Measurements from ENCODE around the gene WNT7A. TPM values are rescaled to one million over a fixed set of nuclear protein-coding genes. Genes with fewer than 3 reads are reported as not detected.
A peak's percentile ranks its signal among the peaks of the same experiment; 100 is the strongest.

Gene WNT7A
- total and polyA plus RNA-seq, 4 donors = not detected

DNA sequence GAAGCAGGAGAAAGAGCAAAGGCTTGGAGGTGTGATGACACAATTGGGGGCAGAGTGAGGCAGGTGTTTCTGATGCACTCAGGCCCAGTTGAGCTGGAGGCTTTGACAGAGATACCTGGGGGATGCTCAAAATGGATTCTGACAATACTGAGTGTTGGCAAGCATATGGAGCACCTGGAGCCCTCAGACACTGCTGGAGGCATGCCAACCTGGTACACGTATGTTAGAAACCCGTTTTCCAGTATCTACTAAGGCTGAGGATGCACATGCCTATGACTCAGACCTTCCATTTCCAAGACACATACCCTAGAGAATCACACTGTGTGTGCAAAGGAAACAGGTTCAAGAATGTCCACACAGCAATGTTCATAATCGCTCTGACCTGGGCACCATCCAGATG lies 58.7 kb downstream of the WNT7A start (continued):
- TF ChIP-seq HNF4A (conservative IDR thresholded peaks at IDR 0.05) (no peak), TAF1 (conservative IDR thresholded peaks at IDR 0.05) (no peak), FOXA1 (IDR thresholded peaks at IDR 0.05) (no peak)

DNA sequence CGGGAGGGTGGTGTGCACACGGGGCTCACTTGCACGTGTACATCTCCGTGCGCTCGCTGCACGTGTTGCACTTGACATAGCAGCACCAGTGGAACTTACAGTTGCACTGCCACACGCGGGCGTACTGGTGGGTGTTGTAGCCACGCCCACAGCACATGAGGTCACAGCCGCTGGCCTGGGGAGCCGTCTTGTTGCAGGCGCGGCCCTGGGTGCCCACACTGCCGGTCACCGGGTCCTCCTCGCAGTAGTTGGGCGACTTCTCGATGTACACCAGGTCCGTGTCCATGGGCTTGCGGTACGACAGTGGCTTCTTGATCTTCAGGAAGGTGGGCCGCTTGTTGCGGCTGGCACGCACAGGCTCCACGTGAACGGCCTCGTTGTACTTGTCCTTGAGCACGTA lies 61.0 kb downstream of the WNT7A start:
- no peak overlapping the region for H3K4me3 ChIP-seq (ENCODE audit: low read depth in 1 of 3, low read length in 3 of 3)
- H3K4me1 ChIP-seq (ENCODE audit: control insufficient read depth in 4 of 4, insufficient read depth in 4 of 4, low read length in 3 of 4) = no peaks in the 10 kb centered on the region
- DNase-seq (ENCODE audit: low spot score) = no peak
- H3K27ac ChIP-seq (ENCODE audit: low read depth in 1 of 2, low read length in 2 of 2) = no peak overlapping the region
- 77% methylated on average over 30 of the region's 30 CpGs for WGBS
- H3K9ac ChIP-seq (ENCODE audit: low read depth in 1 of 2, low read length in 2 of 2) = no peak overlapping the region
- peaks cover 32 to 45% (median 41%) of the 10 kb centered on the region in 4 donors for H3K9me3 ChIP-seq (ENCODE audit: control insufficient read depth in 4 of 4, low read length in 3 of 4)
- no peaks in the 10 kb centered on the region for H3K36me3 ChIP-seq (ENCODE audit: control insufficient read depth in 4 of 4, insufficient read depth in 3 of 4, low read depth in 1 of 4, low read length in 3 of 4)
- TF ChIP-seq HNF4A (conservative IDR thresholded peaks at IDR 0.05) (no peak), EGR1 (IDR thresholded peaks at IDR 0.05; ENCODE audit: low read depth in 2 of 2) (no peak), RAD21 (IDR thresholded peaks at IDR 0.05) (no peak)
- TF ChIP-seq, protein P1, sequence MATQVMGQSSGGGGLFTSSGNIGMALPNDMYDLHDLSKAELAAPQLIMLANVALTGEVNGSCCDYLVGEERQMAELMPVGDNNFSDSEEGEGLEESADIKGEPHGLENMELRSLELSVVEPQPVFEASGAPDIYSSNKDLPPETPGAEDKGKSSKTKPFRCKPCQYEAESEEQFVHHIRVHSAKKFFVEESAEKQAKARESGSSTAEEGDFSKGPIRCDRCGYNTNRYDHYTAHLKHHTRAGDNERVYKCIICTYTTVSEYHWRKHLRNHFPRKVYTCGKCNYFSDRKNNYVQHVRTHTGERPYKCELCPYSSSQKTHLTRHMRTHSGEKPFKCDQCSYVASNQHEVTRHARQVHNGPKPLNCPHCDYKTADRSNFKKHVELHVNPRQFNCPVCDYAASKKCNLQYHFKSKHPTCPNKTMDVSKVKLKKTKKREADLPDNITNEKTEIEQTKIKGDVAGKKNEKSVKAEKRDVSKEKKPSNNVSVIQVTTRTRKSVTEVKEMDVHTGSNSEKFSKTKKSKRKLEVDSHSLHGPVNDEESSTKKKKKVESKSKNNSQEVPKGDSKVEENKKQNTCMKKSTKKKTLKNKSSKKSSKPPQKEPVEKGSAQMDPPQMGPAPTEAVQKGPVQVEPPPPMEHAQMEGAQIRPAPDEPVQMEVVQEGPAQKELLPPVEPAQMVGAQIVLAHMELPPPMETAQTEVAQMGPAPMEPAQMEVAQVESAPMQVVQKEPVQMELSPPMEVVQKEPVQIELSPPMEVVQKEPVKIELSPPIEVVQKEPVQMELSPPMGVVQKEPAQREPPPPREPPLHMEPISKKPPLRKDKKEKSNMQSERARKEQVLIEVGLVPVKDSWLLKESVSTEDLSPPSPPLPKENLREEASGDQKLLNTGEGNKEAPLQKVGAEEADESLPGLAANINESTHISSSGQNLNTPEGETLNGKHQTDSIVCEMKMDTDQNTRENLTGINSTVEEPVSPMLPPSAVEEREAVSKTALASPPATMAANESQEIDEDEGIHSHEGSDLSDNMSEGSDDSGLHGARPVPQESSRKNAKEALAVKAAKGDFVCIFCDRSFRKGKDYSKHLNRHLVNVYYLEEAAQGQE (IDR thresholded peaks at IDR 0.05) = no peak
- TF ChIP-seq, protein P2, sequence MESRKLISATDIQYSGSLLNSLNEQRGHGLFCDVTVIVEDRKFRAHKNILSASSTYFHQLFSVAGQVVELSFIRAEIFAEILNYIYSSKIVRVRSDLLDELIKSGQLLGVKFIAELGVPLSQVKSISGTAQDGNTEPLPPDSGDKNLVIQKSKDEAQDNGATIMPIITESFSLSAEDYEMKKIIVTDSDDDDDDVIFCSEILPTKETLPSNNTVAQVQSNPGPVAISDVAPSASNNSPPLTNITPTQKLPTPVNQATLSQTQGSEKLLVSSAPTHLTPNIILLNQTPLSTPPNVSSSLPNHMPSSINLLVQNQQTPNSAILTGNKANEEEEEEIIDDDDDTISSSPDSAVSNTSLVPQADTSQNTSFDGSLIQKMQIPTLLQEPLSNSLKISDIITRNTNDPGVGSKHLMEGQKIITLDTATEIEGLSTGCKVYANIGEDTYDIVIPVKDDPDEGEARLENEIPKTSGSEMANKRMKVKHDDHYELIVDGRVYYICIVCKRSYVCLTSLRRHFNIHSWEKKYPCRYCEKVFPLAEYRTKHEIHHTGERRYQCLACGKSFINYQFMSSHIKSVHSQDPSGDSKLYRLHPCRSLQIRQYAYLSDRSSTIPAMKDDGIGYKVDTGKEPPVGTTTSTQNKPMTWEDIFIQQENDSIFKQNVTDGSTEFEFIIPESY (IDR thresholded peaks at IDR 0.05) = no peak
- peaks cover 0 to 3% (median 0%) of the 10 kb centered on the region in 4 donors for H3K27me3 ChIP-seq (ENCODE audit: control insufficient read depth in 4 of 4, insufficient read depth in 4 of 4, low read length in 3 of 4)

DNA sequence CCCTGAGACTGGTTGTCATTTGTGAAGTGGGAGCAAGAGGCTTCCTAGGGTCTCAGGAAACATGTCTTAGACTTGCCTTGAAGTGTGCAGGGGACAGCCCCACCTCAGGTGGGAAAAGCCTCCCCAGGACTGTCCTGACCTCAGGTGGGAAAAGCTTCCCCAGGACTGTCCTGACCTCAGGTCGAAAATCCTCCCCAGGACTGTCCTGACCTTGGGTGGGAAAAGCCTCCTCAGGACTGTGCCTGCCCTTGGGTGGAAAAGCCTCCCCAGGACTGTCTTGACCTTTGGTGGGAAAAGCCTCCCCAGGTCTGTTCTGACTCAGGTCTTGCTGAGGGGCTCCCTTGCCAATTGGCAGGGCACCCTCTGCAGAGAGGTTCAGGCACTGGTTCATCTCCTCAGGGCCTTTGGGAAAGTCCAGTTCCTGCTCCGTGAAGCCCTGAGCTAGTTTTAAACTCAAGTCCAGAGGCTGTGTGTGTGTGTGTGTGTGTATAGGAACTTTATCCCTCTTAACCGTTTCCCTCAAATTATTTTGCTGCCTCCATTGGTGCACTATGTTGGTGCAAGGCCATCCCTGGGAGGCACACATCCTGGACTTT lies 64.7 kb downstream of the WNT7A start:
- H3K4me1 ChIP-seq (ENCODE audit: control insufficient read depth in 4 of 4, insufficient read depth in 4 of 4, low read length in 3 of 4) = no peaks in the 10 kb centered on the region
- no peak overlapping the region for H3K9ac ChIP-seq (ENCODE audit: low read depth in 1 of 2, low read length in 2 of 2)
- H3K9me3 ChIP-seq (ENCODE audit: control insufficient read depth in 4 of 4, low read length in 3 of 4) = peaks cover 38 to 48% (median 43%) of the 10 kb centered on the region in 4 donors
- TF ChIP-seq, protein P2 (IDR thresholded peaks at IDR 0.05) = no peak
- no peak for TF ChIP-seq NR2F2 (IDR thresholded peaks at IDR 0.05)
- TF ChIP-seq EGR1 (IDR thresholded peaks at IDR 0.05; ENCODE audit: low read depth in 2 of 2) = no peak
- TF ChIP-seq SP1 (IDR thresholded peaks at IDR 0.05) = no peak
- no peak for TF ChIP-seq GABPA (IDR thresholded peaks at IDR 0.05 in 1 of 2, conservative IDR thresholded peaks at IDR 0.05 in 1 of 2)
- no peak for TF ChIP-seq HNF4A (conservative IDR thresholded peaks at IDR 0.05)
- TF ChIP-seq, protein P3, sequence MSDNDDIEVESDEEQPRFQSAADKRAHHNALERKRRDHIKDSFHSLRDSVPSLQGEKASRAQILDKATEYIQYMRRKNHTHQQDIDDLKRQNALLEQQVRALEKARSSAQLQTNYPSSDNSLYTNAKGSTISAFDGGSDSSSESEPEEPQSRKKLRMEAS (IDR thresholded peaks at IDR 0.05) = no peak
- TF ChIP-seq, protein P4, sequence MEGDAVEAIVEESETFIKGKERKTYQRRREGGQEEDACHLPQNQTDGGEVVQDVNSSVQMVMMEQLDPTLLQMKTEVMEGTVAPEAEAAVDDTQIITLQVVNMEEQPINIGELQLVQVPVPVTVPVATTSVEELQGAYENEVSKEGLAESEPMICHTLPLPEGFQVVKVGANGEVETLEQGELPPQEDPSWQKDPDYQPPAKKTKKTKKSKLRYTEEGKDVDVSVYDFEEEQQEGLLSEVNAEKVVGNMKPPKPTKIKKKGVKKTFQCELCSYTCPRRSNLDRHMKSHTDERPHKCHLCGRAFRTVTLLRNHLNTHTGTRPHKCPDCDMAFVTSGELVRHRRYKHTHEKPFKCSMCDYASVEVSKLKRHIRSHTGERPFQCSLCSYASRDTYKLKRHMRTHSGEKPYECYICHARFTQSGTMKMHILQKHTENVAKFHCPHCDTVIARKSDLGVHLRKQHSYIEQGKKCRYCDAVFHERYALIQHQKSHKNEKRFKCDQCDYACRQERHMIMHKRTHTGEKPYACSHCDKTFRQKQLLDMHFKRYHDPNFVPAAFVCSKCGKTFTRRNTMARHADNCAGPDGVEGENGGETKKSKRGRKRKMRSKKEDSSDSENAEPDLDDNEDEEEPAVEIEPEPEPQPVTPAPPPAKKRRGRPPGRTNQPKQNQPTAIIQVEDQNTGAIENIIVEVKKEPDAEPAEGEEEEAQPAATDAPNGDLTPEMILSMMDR (IDR thresholded peaks at IDR 0.05; ENCODE audit: low read depth, low read length, missing input control) = no peak
- TF ChIP-seq JUND (IDR thresholded peaks at IDR 0.05) = no peak
- no peak for TF ChIP-seq RXRA (IDR thresholded peaks at IDR 0.05)
- no peak for TF ChIP-seq YY1 (IDR thresholded peaks at IDR 0.05)
- no peak for TF ChIP-seq TAF1 (conservative IDR thresholded peaks at IDR 0.05)
- no peak for TF ChIP-seq RAD21 (IDR thresholded peaks at IDR 0.05)
- TF ChIP-seq HNF4G (IDR thresholded peaks at IDR 0.05) = no peak
- H3K27me3 ChIP-seq (ENCODE audit: control insufficient read depth in 4 of 4, insufficient read depth in 4 of 4, low read length in 3 of 4) = no peaks in the 10 kb centered on the region
- H3K4me3 ChIP-seq (ENCODE audit: low read depth in 1 of 3, low read length in 3 of 3) = peak overlapping the region in 2 of 3 donors; percentile 46 to 48
- no peak overlapping the region for H3K27ac ChIP-seq (ENCODE audit: low read depth in 1 of 2, low read length in 2 of 2)
- peaks cover 0 to 1% (median 0%) of the 10 kb centered on the region in 4 donors for H3K36me3 ChIP-seq (ENCODE audit: control insufficient read depth in 4 of 4, insufficient read depth in 3 of 4, low read depth in 1 of 4, low read length in 3 of 4)
- WGBS = 91% methylated on average over 3 of the region's 3 CpGs
- no peak for DNase-seq (ENCODE audit: low spot score)

Measured in liver (tissue), 9 donors.